ENCODE results near the gene TBX10.
"Not testable (repeated sequence)": the region's sequence is repeated elsewhere in the genome, so short reads cannot be mapped to it uniquely, and the experiment has no call there.

Gene TBX10

GRCh38 chr11:67620621-67621020 is 18.9 kb downstream of the TBX10 start:
- FAIRE-seq = not testable (repeated sequence)

GRCh38 chr11:67619683-67620618 is 19.6 kb downstream of the TBX10 start:
- DNase-seq (ENCODE audit: insufficient read length); FAIRE-seq: not testable (repeated sequence)

More at GRCh38 chr11:67620621-67621020, 18.9 kb downstream of the TBX10 start:
- DNase-seq (ENCODE audit: insufficient read length) = not testable (repeated sequence)

- not testable (repeated sequence) for DNase-seq (ENCODE audit: insufficient read length); FAIRE-seq
Measured at GRCh38 chr11:67618901-67619659, 20.5 kb downstream of the TBX10 start.

- TF ChIP-seq POLR2AphosphoS5 (IDR thresholded peaks at IDR 0.05; ENCODE audit: low read depth, low read length) (no peak), POLR2A (IDR thresholded peaks at IDR 0.05; ENCODE audit: low read depth, low read length) (no peak), TAF1 (IDR thresholded peaks at IDR 0.05; ENCODE audit: borderline replicate concordance, low read depth, low read length) (no peak)
- FAIRE-seq = no peak
- DNase-seq (ENCODE audit: insufficient read length) = no peak
Measured at GRCh38 chr11:67617243-67617953, 22.2 kb downstream of the TBX10 start.

- FAIRE-seq (no peak), DNase-seq (ENCODE audit: insufficient read length) (no peak)
- TF ChIP-seq TAF1 (IDR thresholded peaks at IDR 0.05; ENCODE audit: borderline replicate concordance, low read depth, low read length) (no peak), POLR2A (IDR thresholded peaks at IDR 0.05; ENCODE audit: low read depth, low read length) (no peak), POLR2AphosphoS5 (IDR thresholded peaks at IDR 0.05; ENCODE audit: low read depth, low read length) (no peak)
Measured at GRCh38 chr11:67616431-67617242, 22.9 kb downstream of the TBX10 start.

- FAIRE-seq = no peak
- no peak for DNase-seq (ENCODE audit: insufficient read length)
- TF ChIP-seq POLR2AphosphoS5 (IDR thresholded peaks at IDR 0.05; ENCODE audit: low read depth, low read length) (no peak), POLR2A (IDR thresholded peaks at IDR 0.05; ENCODE audit: low read depth, low read length) (no peak), TAF1 (IDR thresholded peaks at IDR 0.05; ENCODE audit: borderline replicate concordance, low read depth, low read length) (no peak)
Measured at GRCh38 chr11:67615728-67616430, 23.7 kb downstream of the TBX10 start.

GRCh38 chr11:67614730-67615714 is 24.5 kb downstream of the TBX10 start:
- TF ChIP-seq POLR2A (IDR thresholded peaks at IDR 0.05; ENCODE audit: low read depth, low read length) (no peak), TAF1 (IDR thresholded peaks at IDR 0.05; ENCODE audit: borderline replicate concordance, low read depth, low read length) (no peak), POLR2AphosphoS5 (IDR thresholded peaks at IDR 0.05; ENCODE audit: low read depth, low read length) (no peak)
- DNase-seq (ENCODE audit: insufficient read length) (peak; percentile 56), FAIRE-seq (peak; percentile 91)

- TF ChIP-seq POLR2A (IDR thresholded peaks at IDR 0.05; ENCODE audit: low read depth, low read length) = peak; percentile 89
- 0 out of 2 replicates have a peak, but pooled peaks have one; percentile 9 for TF ChIP-seq TAF1 (IDR thresholded peaks at IDR 0.05; ENCODE audit: borderline replicate concordance, low read depth, low read length)
- TF ChIP-seq POLR2AphosphoS5 (IDR thresholded peaks at IDR 0.05; ENCODE audit: low read depth, low read length) = peak; percentile 72; the same call in 1 of the 2 replicates
- peak; percentile 80 for DNase-seq (ENCODE audit: insufficient read length)
- peak; percentile 100 for FAIRE-seq
Measured at GRCh38 chr11:67613960-67614715, 25.4 kb downstream of the TBX10 start.

GRCh38 chr11:67613313-67613959 is 26.1 kb downstream of the TBX10 start:
- TF ChIP-seq POLR2A (IDR thresholded peaks at IDR 0.05; ENCODE audit: low read depth, low read length) = no peak
- no peak for TF ChIP-seq POLR2AphosphoS5 (IDR thresholded peaks at IDR 0.05; ENCODE audit: low read depth, low read length)
- no peak for TF ChIP-seq TAF1 (IDR thresholded peaks at IDR 0.05; ENCODE audit: borderline replicate concordance, low read depth, low read length)
- FAIRE-seq = no peak
- no peak for DNase-seq (ENCODE audit: insufficient read length)
